Gastrocnemius medialis (tissue), 4 donors: Measurements from ENCODE around the gene GPRC5D.

Experiments
- CTCF ChIP-seq, 5 experiments: fragments of 450-650 bp in 3 of 5; fragments of 200-600 bp in 2 of 5; sonication (generic) in 2 of 5; IDR thresholded peaks in 4 of 5; conservative IDR thresholded peaks in 1 of 5; 1 replicate in 4 of 5; 2 replicates in 1 of 5; pipeline ENCODE4 v1.5.1; 2016 to 2019; ENCODE audit warnings: antibody characterized with exemption in 5 of 5, mild to moderate bottlenecking in 3 of 5, moderate library complexity in 3 of 5
- POLR2A ChIP-seq, 2 donors: fragments of 450-650 bp; IDR thresholded peaks; one replicate each; pipeline ENCODE4 v1.6.1; 2017; ENCODE audit warnings: antibody characterized with exemption in 2 of 2, mild to moderate bottlenecking in 2 of 2, moderate library complexity in 2 of 2

GRCh38 chr12:12979731-12980259 is 27.8 kb upstream of the GPRC5D start:
- TF ChIP-seq CTCF (IDR thresholded peaks at IDR 0.05 in 4 of 5, conservative IDR thresholded peaks at IDR 0.05 in 1 of 5) (no peak), POLR2A (IDR thresholded peaks at IDR 0.05) (no peak)
